ENCODE results near the gene TRIP4. TPM values are rescaled to one million over a fixed set of nuclear protein-coding genes. Genes with fewer than 3 reads are reported as not detected.
"Not testable (repeated sequence)": the region's sequence is repeated elsewhere in the genome, so short reads cannot be mapped to it uniquely, and the experiment has no call there.

The TRIP4 gene
- total RNA-seq, 4 donors from 2014 or later = 13.0 to 23.7 (median 18.0) TPM

- no peak for TF ChIP-seq CTCF (IDR thresholded peaks at IDR 0.05)
- TF ChIP-seq POLR2A (IDR thresholded peaks at IDR 0.05) = no peak
- TF ChIP-seq EP300 (IDR thresholded peaks at IDR 0.05) = no peak
- H3K27me3 ChIP-seq = no peaks in the 10 kb centered on the region
- peaks cover 0 to 12% (median 0%) of the 10 kb centered on the region in 3 donors for H3K36me3 ChIP-seq
- DNase-seq (ENCODE audit: low spot score in 2 of 2) = no peak
- no peak overlapping the region for H3K27ac ChIP-seq
- H3K4me1 ChIP-seq = peaks cover 0 to 30% (median 2%) of the 10 kb centered on the region in 4 donors
- no peak overlapping the region for H3K4me3 ChIP-seq
- H3K9me3 ChIP-seq = no peaks in the 10 kb centered on the region
These were observed 42.9 kb upstream of the TRIP4 start for GRCh38 chr15:64344651-64345294.

GRCh38 chr15:64346242-64346641 lies 41.4 kb upstream of the TRIP4 start:
- not testable (repeated sequence) for H3K9me3 ChIP-seq; H3K27ac ChIP-seq; H3K27me3 ChIP-seq; DNase-seq (ENCODE audit: low spot score in 2 of 2); H3K4me3 ChIP-seq
- Histone ChIP-seq H3K4me1 (peaks cover 0 to 37% (median 2%) of the 10 kb centered on the region in 4 donors), H3K36me3 (peaks cover 0 to 11% (median 0%) of the 10 kb centered on the region in 3 donors)
- 96 to 97% methylated on average over 6 of the region's 6 CpGs for WGBS, 2 donors

GRCh38 chr15:64348455-64348854 lies 39.2 kb upstream of the TRIP4 start:
- no peak for TF ChIP-seq POLR2A (IDR thresholded peaks at IDR 0.05)
- TF ChIP-seq CTCF (IDR thresholded peaks at IDR 0.05) = no peak
- TF ChIP-seq EP300 (IDR thresholded peaks at IDR 0.05) = no peak
- no peaks in the 10 kb centered on the region for H3K27me3 ChIP-seq
- H3K4me1 ChIP-seq = peaks cover 0 to 26% (median 2%) of the 10 kb centered on the region in 4 donors
- WGBS, 2 donors = 75 to 90% methylated on average over 1 of the region's 1 CpG
- no peak overlapping the region for H3K27ac ChIP-seq
- H3K9me3 ChIP-seq = no peaks in the 10 kb centered on the region
- no peak overlapping the region for H3K4me3 ChIP-seq
- no peaks in the 10 kb centered on the region for H3K36me3 ChIP-seq
- DNase-seq (ENCODE audit: low spot score in 2 of 2) = no peak

- H3K4me3 ChIP-seq = no peak overlapping the region
- no peaks in the 10 kb centered on the region for H3K27me3 ChIP-seq
- TF ChIP-seq CTCF (IDR thresholded peaks at IDR 0.05) (no peak), EP300 (IDR thresholded peaks at IDR 0.05) (no peak), POLR2A (IDR thresholded peaks at IDR 0.05) (no peak)
- no peaks in the 10 kb centered on the region for H3K9me3 ChIP-seq
- peaks cover 0 to 24% (median under 1%) of the 10 kb centered on the region in 4 donors for H3K4me1 ChIP-seq
- no peak overlapping the region for H3K27ac ChIP-seq
- H3K36me3 ChIP-seq = no peaks in the 10 kb centered on the region
- no peak for DNase-seq (ENCODE audit: low spot score in 2 of 2)
- WGBS, 2 donors = 73 to 88% methylated on average over 2 of the region's 2 CpGs
These were observed 38.3 kb upstream of the TRIP4 start for GRCh38 chr15:64349375-64349774.

- Histone ChIP-seq H3K27me3 (no peaks in the 10 kb centered on the region), H3K4me1 (peaks cover 0 to 24% (median 4%) of the 10 kb centered on the region in 4 donors), H3K4me3 (no peak overlapping the region), H3K36me3 (no peaks in the 10 kb centered on the region), H3K9me3 (no peaks in the 10 kb centered on the region), H3K27ac (no peak overlapping the region)
- DNase-seq (ENCODE audit: low spot score in 2 of 2) = no peak
- 66 to 83% methylated on average over 7 of the region's 7 CpGs for WGBS, 2 donors
- TF ChIP-seq EP300 (IDR thresholded peaks at IDR 0.05) (no peak), CTCF (IDR thresholded peaks at IDR 0.05) (no peak), POLR2A (IDR thresholded peaks at IDR 0.05) (no peak)
These were observed 36.4 kb upstream of the TRIP4 start for GRCh38 chr15:64351265-64351664.

All from tibial nerve (tissue), 4 donors.